AG09319 (cell line): ENCODE data around the gene ZNF367.

Experiments
- DNase-seq: peaks from one replicate; pipeline ENCODE4 v3.0.0-alpha.2; 2010; ENCODE audit warnings: low read depth; ENCODE audit errors: extremely low read depth
- CTCF ChIP-seq: IDR thresholded peaks from 2 replicates; pipeline ENCODE4 v1.5.1; 2011; ENCODE audit warnings: low read depth, mild to moderate bottlenecking, inconsistent platforms, low read length, moderate library complexity

The ZNF367 gene

GRCh38 chr9:96448546-96449170 lies 30.5 kb upstream of the ZNF367 start:
- no peak for TF ChIP-seq CTCF
- no peak for DNase-seq

GRCh38 chr9:96447406-96447805 lies 29.2 kb upstream of the ZNF367 start:
- no peak for TF ChIP-seq CTCF
- no peak for DNase-seq

GRCh38 chr9:96442491-96442890 lies 24.3 kb upstream of the ZNF367 start:
- TF ChIP-seq CTCF = no peak
- DNase-seq = no peak

GRCh38 chr9:96441798-96442445 lies 23.8 kb upstream of the ZNF367 start:
- no peak for DNase-seq
- peak; percentile 31 for TF ChIP-seq CTCF

GRCh38 chr9:96440671-96441199 lies 22.6 kb upstream of the ZNF367 start:
- no peak for DNase-seq
- no peak for TF ChIP-seq CTCF

GRCh38 chr9:96437454-96437853 lies 19.3 kb upstream of the ZNF367 start:
- no peak for TF ChIP-seq CTCF

GRCh38 chr9:96436456-96437126 lies 18.4 kb upstream of the ZNF367 start:
- no peak for TF ChIP-seq CTCF
- no peak for DNase-seq

More at GRCh38 chr9:96437454-96437853, 19.3 kb upstream of the ZNF367 start:
- no peak for DNase-seq
